ENCODE measurements around the gene L3MBTL4. TPM values are rescaled to one million over a fixed set of nuclear protein-coding genes. Genes with fewer than 3 reads are reported as not detected.

L3MBTL4 gene
- total RNA-seq, 4 donors from 2014 or later = 3.6 to 9.0 (median 5.0) TPM

- no peak for DNase-seq
- H3K9me3 ChIP-seq = no peaks in the 10 kb centered on the region
- H3K27me3 ChIP-seq = no peaks in the 10 kb centered on the region
- no peaks in the 10 kb centered on the region for H3K36me3 ChIP-seq
- H3K4me1 ChIP-seq = peaks cover 5 to 74% (median 15%) of the 10 kb centered on the region in 3 donors
- WGBS, 2 donors = 39 to 59% methylated on average over 2 of the region's 2 CpGs
- TF ChIP-seq POLR2A (IDR thresholded peaks at IDR 0.05) = no peak
- no peak for TF ChIP-seq CTCF (IDR thresholded peaks at IDR 0.05)
- H3K27ac ChIP-seq = peak overlapping the region in 1 of 4 donors; percentile 5
- intact Hi-C loops (cut with DNase I) = no loop called here
- no peak overlapping the region for H3K4me3 ChIP-seq
Measured at GRCh38 chr18:6205706-6206105, 209.0 kb downstream of the L3MBTL4 start.

GRCh38 chr18:6204476-6204875, 210.2 kb downstream of the L3MBTL4 start:
- intact Hi-C loops (cut with DNase I) = no loop called here
- Histone ChIP-seq H3K27ac (peak overlapping the region in 3 of 4 donors; percentile 67 to 78 (median 71)), H3K36me3 (no peaks in the 10 kb centered on the region), H3K4me1 (peaks cover 5 to 82% (median 15%) of the 10 kb centered on the region in 3 donors), H3K27me3 (no peaks in the 10 kb centered on the region), H3K9me3 (no peaks in the 10 kb centered on the region), H3K4me3 (no peak overlapping the region)
- no peak for TF ChIP-seq CTCF (IDR thresholded peaks at IDR 0.05)
- TF ChIP-seq POLR2A (IDR thresholded peaks at IDR 0.05) = no peak
- no peak for DNase-seq

- Histone ChIP-seq H3K4me1 (peaks cover 5 to 87% (median 15%) of the 10 kb centered on the region in 3 donors), H3K9me3 (no peaks in the 10 kb centered on the region), H3K4me3 (no peak overlapping the region), H3K27ac (peak overlapping the region; percentile 58 to 78 (median 69)), H3K27me3 (no peaks in the 10 kb centered on the region), H3K36me3 (no peaks in the 10 kb centered on the region)
- no peak for DNase-seq
- no peak for TF ChIP-seq POLR2A (IDR thresholded peaks at IDR 0.05)
- no peak for TF ChIP-seq CTCF (IDR thresholded peaks at IDR 0.05)
- intact Hi-C loops (cut with DNase I) = no loop called here
- 57 to 69% methylated on average over 2 to 3 of the region's 3 CpGs for whole genome bisulfite sequencing, 2 donors
Measured at GRCh38 chr18:6203791-6204190, 210.9 kb downstream of the L3MBTL4 start.

GRCh38 chr18:6202861-6203260, 211.8 kb downstream of the L3MBTL4 start:
- 63 to 67% methylated on average over 1 of the region's 1 CpG for WGBS, 2 donors
- no peak overlapping the region for H3K4me3 ChIP-seq
- H3K27ac ChIP-seq = peak overlapping the region in 3 of 4 donors; percentile 67 to 78 (median 71)
- H3K27me3 ChIP-seq = no peaks in the 10 kb centered on the region
- no peak for DNase-seq
- no peaks in the 10 kb centered on the region for H3K9me3 ChIP-seq
- TF ChIP-seq POLR2A (IDR thresholded peaks at IDR 0.05) (no peak), CTCF (IDR thresholded peaks at IDR 0.05) (no peak)
- H3K4me1 ChIP-seq = peaks cover 5 to 83% (median 15%) of the 10 kb centered on the region in 3 donors
- H3K36me3 ChIP-seq = no peaks in the 10 kb centered on the region
- intact Hi-C loops (cut with DNase I) = no loop called here

GRCh38 chr18:6200204-6200774, 214.4 kb downstream of the L3MBTL4 start:
- 76 to 85% methylated on average over 4 of the region's 4 CpGs for WGBS, 2 donors
- peak overlapping the region in 2 of 4 donors; percentile 23 to 30 for H3K27ac ChIP-seq
- no peak for DNase-seq
- no peaks in the 10 kb centered on the region for H3K9me3 ChIP-seq
- intact Hi-C loops (cut with DNase I) = no loop called here
- H3K4me3 ChIP-seq = no peak overlapping the region
- H3K36me3 ChIP-seq = no peaks in the 10 kb centered on the region
- TF ChIP-seq POLR2A (IDR thresholded peaks at IDR 0.05) = no peak
- no peaks in the 10 kb centered on the region for H3K27me3 ChIP-seq
- peaks cover 5 to 58% (median 15%) of the 10 kb centered on the region in 3 donors for H3K4me1 ChIP-seq

All from esophagus squamous epithelium (tissue), 5 donors.